K562 (cell line): Measurements from ENCODE around the gene DNAH10. TPM values are rescaled to one million over a fixed set of nuclear protein-coding genes. Genes with fewer than 3 reads are reported as not detected.
"Not testable (repeated sequence)": the region's sequence is repeated elsewhere in the genome, so short reads cannot be mapped to it uniquely, and the experiment has no call there.

Experiments
- ATAC-seq: fragments of 200-7000 bp; cut with Tn5 transposase; 3 replicates; pipeline ENCODE4 v1.9.1; 2020; ENCODE audit warnings: moderate library complexity
- BruUV-seq: library from RNA; stranded (reverse); fragments of 400-500 nt; replicated peaks from 2 replicates; lab custom pipeline; 2021; lab: Mats Ljungman, UMichigan
- CTCF ChIA-PET: fragments of 300-600 bp; formaldehyde crosslinking; extraction: SDS; loops from one replicate; lab custom pipeline; 2021; ENCODE audit warnings: low intra/inter-chr PET ratio; lab: Yijun Ruan, JAX
- POLR2A ChIA-PET: fragments of 300-600, 350-650 bp; sonication (Branson Sonifier 250); formaldehyde crosslinking; extraction: SDS; loops from one replicate; lab custom pipeline; 2021; ENCODE audit warnings: antibody characterized with exemption, inconsistent platforms; lab: Yijun Ruan, JAX
- DNase-seq, 4 experiments: peaks; one replicate each; pipeline versions ENCODE4 v3.0.0 to v3.0.0-alpha.2; 2011 to 2018; ENCODE audit warnings: low spot score in 3 of 4, mixed read lengths in 3 of 4; ENCODE audit errors: extremely low read depth in 1 of 4
- FAIRE-seq: peaks from 2 replicates; lab custom pipeline; 2011; peaks lifted over from hg19 to GRCh38; lab: Jason Lieb, UNC
- H2AFZ ChIP-seq: 2 replicates; pipeline ENCODE4 v1.6.0; 2011; ENCODE audit warnings: low read depth, low read length, control low read depth, inconsistent platforms
- H3K27ac ChIP-seq: fragments of 200-600 bp; 3 replicates; pipeline ENCODE4 v1.8.0; 2011; ENCODE audit warnings: low read depth, mild to moderate bottlenecking, control low read depth, inconsistent platforms, low read length, moderate library complexity, mixed read lengths; ENCODE audit errors: extremely low read depth
- H3K27me3 ChIP-seq, 2 experiments: fragments of 300-600 bp in 1 of 2; 2 replicates in 1 of 2; 3 replicates in 1 of 2; pipeline versions ENCODE4 v1.6.0 to v1.8.0; 2011; ENCODE audit warnings: inconsistent platforms in 2 of 2, low read length in 2 of 2, mild to moderate bottlenecking in 1 of 2, mixed read lengths in 1 of 2, moderate library complexity in 1 of 2; ENCODE audit not compliant: control insufficient read depth in 2 of 2, insufficient read depth in 2 of 2
- H3K36me3 ChIP-seq: fragments of 300-600 bp; 3 replicates; pipeline ENCODE4 v1.8.0; 2011; ENCODE audit warnings: mild to moderate bottlenecking, low read length, inconsistent platforms; ENCODE audit not compliant: control insufficient read depth, insufficient read depth
- H3K4me1 ChIP-seq, 2 experiments: fragments of 200-600 bp in 1 of 2; replicated peaks in 1 of 2; 2 replicates in 1 of 2; 3 replicates in 1 of 2; pipeline versions ENCODE4 v1.5.1 to v1.8.0; 2011; ENCODE audit warnings: inconsistent platforms in 2 of 2, low read length in 2 of 2, mild to moderate bottlenecking in 1 of 2, mixed read lengths in 1 of 2, moderate library complexity in 1 of 2; ENCODE audit not compliant: control insufficient read depth in 2 of 2, insufficient read depth in 2 of 2
- H3K4me2 ChIP-seq: 2 replicates; pipeline ENCODE4 v1.6.1; 2011; ENCODE audit warnings: low read length, control low read depth, inconsistent platforms, mixed read lengths; ENCODE audit not compliant: insufficient read depth
- H3K4me3 ChIP-seq: fragments of 200-600 bp; sonication (generic), shearing (Covaris generic); 2 replicates; pipeline ENCODE4 v1.5.1; 2016; ENCODE audit warnings: control low read depth, inconsistent platforms
- H3K79me2 ChIP-seq: fragments of 200-600 bp; 3 replicates; pipeline ENCODE4 v1.8.0; 2011; ENCODE audit warnings: low read length, inconsistent platforms; ENCODE audit not compliant: control insufficient read depth, insufficient read depth
- H3K9ac ChIP-seq, 2 experiments: 2 replicates each; pipeline versions ENCODE4 v1.6.0 to v1.6.1; 2011; ENCODE audit warnings: low read depth in 2 of 2, low read length in 2 of 2, control low read depth in 1 of 2, inconsistent platforms in 1 of 2, mild to moderate bottlenecking in 1 of 2, mixed read lengths in 1 of 2; ENCODE audit not compliant: insufficient read depth in 1 of 2
- H3K9me1 ChIP-seq: one replicate; pipeline ENCODE4 v1.6.0; 2011; ENCODE audit warnings: inconsistent platforms, mild to moderate bottlenecking, low read length, moderate library complexity; ENCODE audit not compliant: control insufficient read depth, insufficient read depth
- H3K9me3 ChIP-seq: replicated peaks from 2 replicates; pipeline ENCODE4 v1.5.1; 2011; ENCODE audit warnings: low read depth, low read length, inconsistent platforms; ENCODE audit not compliant: control insufficient read depth, insufficient read depth
- H4K20me1 ChIP-seq: replicated peaks from 2 replicates; pipeline ENCODE4 v1.6.1; 2011; ENCODE audit warnings: low read length, inconsistent platforms, mixed read lengths; ENCODE audit not compliant: control insufficient read depth, insufficient read depth
- NFYB ChIP-seq: IDR thresholded peaks from 2 replicates; pipeline ENCODE4 v1.6.1; 2011; ENCODE audit warnings: mild to moderate bottlenecking, moderate library complexity; ENCODE audit not compliant: insufficient read length; ENCODE audit errors: extremely low read depth
- WGBS: fragments of 100-300 bp; shearing (Covaris generic); methylation state at CpG from one replicate; pipeline ENCODE4 v1.1.6; 2016; ENCODE audit warnings: low coverage, mixed read lengths; ENCODE audit not compliant: insufficient coverage; ENCODE audit errors: missing lambda C conversion rate; 5-methylcytosine and 5-hydroxymethylcytosine counted together
- in situ Hi-C: fragments of 300-500 bp; cut with MboI; formaldehyde crosslinking; loops from 4 replicates; pipeline ENCODE4 v1.15.0; 2018; ENCODE audit warnings: inconsistent platforms, mixed read lengths
- intact Hi-C: fragments of 100-400 bp; cut with micrococcal nuclease; formaldehyde crosslinking; loops from 2 replicates; pipeline ENCODE4 v1.14.2; 2022
- polyA plus RNA-seq, 8 experiments: library from polyadenylated mRNA; depleted of rRNA in 4 of 8; stranded (reverse) in 5 of 8; unstranded in 3 of 8; fragments of >200 nt; fragmentation: Nextera tagmentation in 2 of 8; fragmentation: Illumina TruSeq in 1 of 8; extraction: Ambion mirVana in 2 of 8; extraction: Trizol in 1 of 8; gene quantifications; 2 replicates each; pipeline versions ENCODE4 v1.2.1 to v1.2.3, GENCODE V29; 2011 to 2014; ENCODE audit warnings: inconsistent platforms in 1 of 8, missing spikeins in 1 of 8
- total RNA-seq, 7 experiments: library from RNA; depleted of rRNA in 6 of 7; stranded (reverse); fragments of >200 nt in 6 of 7; fragmentation: Illumina TruSeq in 2 of 7; extraction: Trizol in 2 of 7; gene quantifications; 2 replicates each; pipeline versions ENCODE4 v1.2.1 to v1.2.3, GENCODE V29; 2011 to 2021; ENCODE audit warnings: low replicate concordance in 1 of 7

Gene DNAH10
- total and polyA plus RNA-seq, 9 of the 15 experiments (the other 6 are each of a cell fraction or from before 2014, with no cell fraction given) = 0.01 to 0.06 (median 0.04) TPM; not detected in 1

- H4K20me1 ChIP-seq, ATAC-seq, H3K9me3 ChIP-seq, H3K9me1 ChIP-seq, H3K4me2 ChIP-seq, H3K36me3 ChIP-seq, BruUV-seq, DNase-seq, H3K27ac ChIP-seq, FAIRE-seq, H2AFZ ChIP-seq, H3K4me3 ChIP-seq, intact Hi-C loops, POLR2A ChIA-PET, H3K79me2 ChIP-seq, in situ Hi-C loops, CTCF ChIA-PET, H3K9ac ChIP-seq: not testable (repeated sequence)
- peaks cover 8 to 15% of the 10 kb centered on the region in 2 experiments; a peak in 4 of 5 replicates for H3K4me1 ChIP-seq
- 60% methylated on average over 10 of the region's 35 CpGs for WGBS
- peaks cover 25 to 31% of the 10 kb centered on the region in 2 experiments; a peak in 4 of 5 replicates for H3K27me3 ChIP-seq
Observed at GRCh38 chr12:123946516-123947505, 184.7 kb downstream of the DNAH10 start.

- H3K9me3 ChIP-seq, H3K36me3 ChIP-seq, CTCF ChIA-PET, H3K27ac ChIP-seq, H3K9ac ChIP-seq, H4K20me1 ChIP-seq, ATAC-seq, H3K4me3 ChIP-seq, BruUV-seq, DNase-seq, FAIRE-seq, in situ Hi-C loops, H3K4me2 ChIP-seq, H3K79me2 ChIP-seq, H3K9me1 ChIP-seq, H2AFZ ChIP-seq, POLR2A ChIA-PET, intact Hi-C loops: not testable (repeated sequence)
- WGBS = 71% methylated on average over 3 of the region's 7 CpGs
- TF ChIP-seq NFYB = peak; percentile 3
- H3K27me3 ChIP-seq = peaks cover 22 to 31% of the 10 kb centered on the region in 2 experiments; a peak in 4 of 5 replicates
- peaks cover 9 to 15% of the 10 kb centered on the region in 2 experiments; a peak in 4 of 5 replicates for H3K4me1 ChIP-seq
Observed at GRCh38 chr12:123947531-123947930, 185.4 kb downstream of the DNAH10 start.
